Measurements from ENCODE around the gene CDK11A.
"Not testable (repeated sequence)": the region's sequence is repeated elsewhere in the genome, so short reads cannot be mapped to it uniquely, and the experiment has no call there.

CDK11A gene

DNA sequence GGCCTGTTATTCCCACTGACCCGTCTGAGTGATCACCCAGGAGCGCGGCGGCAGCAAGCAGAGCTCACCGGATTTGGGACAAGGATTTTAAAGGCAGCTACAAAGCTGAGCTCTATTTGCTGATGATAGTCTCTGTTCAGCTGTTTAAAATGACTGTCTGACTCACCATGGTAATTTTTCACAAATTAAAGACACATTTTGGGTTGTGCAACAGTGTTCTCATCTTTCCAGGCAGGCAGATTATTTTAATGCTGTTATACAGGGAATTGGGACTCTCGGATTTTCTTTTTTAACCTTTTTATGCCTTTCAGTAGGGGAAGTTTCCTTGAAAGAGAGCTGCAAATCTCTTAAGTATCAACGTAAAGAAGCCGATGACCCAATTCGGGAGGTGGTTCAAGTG is 61.8 kb downstream of the CDK11A start:
- DNase-seq (ENCODE audit: low read depth): not testable (repeated sequence)

DNA sequence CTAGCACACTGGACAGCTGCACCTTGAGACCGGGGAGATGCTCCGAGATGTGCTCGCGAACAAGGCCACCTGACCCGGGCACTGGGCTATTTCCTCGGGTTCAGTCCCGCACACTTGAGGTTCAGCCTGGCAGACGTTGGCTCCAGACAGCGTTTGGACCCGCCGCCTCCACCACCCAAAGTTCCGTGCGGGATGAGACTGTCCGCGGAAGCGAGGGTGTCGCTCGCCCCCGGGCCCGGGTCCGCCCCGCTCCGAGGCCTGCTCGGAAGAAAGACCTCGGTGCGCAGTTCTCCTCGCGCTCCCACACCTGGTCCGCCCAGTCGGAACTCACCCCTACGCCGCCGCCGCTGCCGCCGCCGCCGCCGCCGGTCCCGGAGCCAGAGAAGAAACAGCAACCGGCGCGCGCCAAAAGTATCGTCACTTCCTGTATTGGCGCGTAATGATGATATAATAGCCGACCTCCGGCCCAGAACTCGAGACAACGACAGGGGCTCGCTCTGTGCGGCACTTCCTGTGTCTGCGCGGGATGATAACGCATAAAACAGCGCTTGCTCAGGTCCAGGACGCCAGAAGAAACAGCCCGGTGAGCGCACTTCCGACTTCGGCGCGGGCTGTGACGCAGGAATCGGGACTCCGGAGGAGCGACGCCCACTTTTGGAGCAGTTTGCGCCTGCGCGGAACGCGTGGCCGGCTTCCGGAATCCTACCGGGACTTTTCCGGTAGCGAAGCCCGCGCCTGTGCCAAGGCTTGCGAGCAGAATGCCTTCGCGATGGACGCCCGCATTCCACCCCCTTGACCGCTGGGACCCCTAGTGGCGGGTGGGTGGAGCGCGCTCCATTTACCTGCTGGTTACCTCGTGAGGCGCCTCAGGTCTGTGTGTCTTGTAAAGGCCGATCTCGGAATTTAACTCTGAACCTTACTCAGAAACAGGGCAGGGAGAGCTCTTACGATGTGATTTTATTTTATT is 65.3 kb downstream of the CDK11A start, which contains the start of gene CDK11B:
TSS of gene CDK11B (minus strand) at position 422 of the 967 bp plus-strand sequence. CDS start 1,519 bp downstream, outside the sequence.
- peak; percentile 98 for DNase-seq (ENCODE audit: low read depth)

Data from stimulated activated CD8-positive, alpha-beta memory T cell treated with anti-CD3 and anti-CD28 coated beads, Interleukin-15, amount 100 ng/mL, for 24 hours (primary cell).